Effector memory CD4-positive, alpha-beta T cell (primary cell): ENCODE measurements around the gene MFSD11.
"Not testable (repeated sequence)": the region's sequence is repeated elsewhere in the genome, so short reads cannot be mapped to it uniquely, and the experiment has no call there.

ENCODE experiments used
- DNase-seq, 3 donors: peaks; one replicate each; pipeline ENCODE4 v3.0.0-alpha.2; 2020
- H3K27ac ChIP-seq: 2 replicates; pipeline ENCODE4 v1.7.0; 2013; ENCODE audit warnings: mild to moderate bottlenecking, low read length, moderate library complexity; ENCODE audit not compliant: insufficient read depth, poor library complexity, severe bottlenecking
- H3K27me3 ChIP-seq: replicated peaks from 2 replicates; pipeline ENCODE4 v1.7.0; 2013; ENCODE audit warnings: mild to moderate bottlenecking, low read length; ENCODE audit not compliant: insufficient read depth, control insufficient read depth, poor library complexity, severe bottlenecking
- H3K36me3 ChIP-seq: 2 replicates; pipeline ENCODE4 v1.7.0; 2013; ENCODE audit warnings: mild to moderate bottlenecking, low read length, moderate library complexity; ENCODE audit not compliant: control insufficient read depth, insufficient read depth
- H3K4me1 ChIP-seq: 2 replicates; pipeline ENCODE4 v1.7.0; 2013; ENCODE audit warnings: low read length, mild to moderate bottlenecking; ENCODE audit not compliant: control insufficient read depth, insufficient read depth, poor library complexity, severe bottlenecking
- H3K4me3 ChIP-seq: 2 replicates; pipeline ENCODE4 v1.7.0; 2013; ENCODE audit warnings: low read length, low read depth, mild to moderate bottlenecking; ENCODE audit not compliant: insufficient read depth, poor library complexity, severe bottlenecking
- H3K9me3 ChIP-seq: 2 replicates; pipeline ENCODE4 v1.7.0; 2013; ENCODE audit warnings: mild to moderate bottlenecking, low read length, moderate library complexity; ENCODE audit not compliant: control insufficient read depth

The MFSD11 gene

GRCh38 chr17:76726776-76727718 lies 10.9 kb upstream of the MFSD11 start, which contains the start of gene METTL23:
Gene METTL23 (plus strand): TSS chr17:76726839. CDS start chr17:76729711, 2,872 bp downstream.
- H3K4me3 ChIP-seq = peak within 1 kb of the TSS; percentile 94
- H3K4me1 ChIP-seq = peaks cover 34% of the 10 kb centered on the region
- H3K27ac ChIP-seq = peak within 1 kb of the TSS; percentile 95
- peak; percentile 93 to 95 (median 93) for DNase-seq
- H3K27me3 ChIP-seq = no peaks in the 10 kb centered on the region
- no peaks in the 10 kb centered on the region for H3K9me3 ChIP-seq
- peaks cover 31% of the 10 kb centered on the region for H3K36me3 ChIP-seq

- H3K9me3 ChIP-seq = no peaks in the 10 kb centered on the region
- H3K27me3 ChIP-seq = no peaks in the 10 kb centered on the region
- peak overlapping the region; percentile 71 for H3K4me3 ChIP-seq
- no peak for DNase-seq
- H3K4me1 ChIP-seq = peaks cover 34% of the 10 kb centered on the region
- H3K36me3 ChIP-seq = peaks cover 32% of the 10 kb centered on the region
- peak overlapping the region; percentile 95 for H3K27ac ChIP-seq
Measured at GRCh38 chr17:76727745-76728456, 10.0 kb upstream of the MFSD11 start.

GRCh38 chr17:76731800-76732733 lies 5.9 kb upstream of the MFSD11 start:
- H3K9me3 ChIP-seq, H3K4me3 ChIP-seq, DNase-seq, H3K27ac ChIP-seq, H3K27me3 ChIP-seq: not testable (repeated sequence)
- H3K4me1 ChIP-seq = peaks cover 28% of the 10 kb centered on the region
- H3K36me3 ChIP-seq = peaks cover 45% of the 10 kb centered on the region

- H3K27me3 ChIP-seq = no peaks in the 10 kb centered on the region
- H3K27ac ChIP-seq = peak overlapping the region; percentile 40
- peaks cover 45% of the 10 kb centered on the region for H3K36me3 ChIP-seq
- peaks cover 24% of the 10 kb centered on the region for H3K4me1 ChIP-seq
- no peak overlapping the region for H3K4me3 ChIP-seq
- H3K9me3 ChIP-seq = no peaks in the 10 kb centered on the region
- no peak for DNase-seq
Measured at GRCh38 chr17:76732734-76733617, 4.9 kb upstream of the MFSD11 start.

- Histone ChIP-seq H3K4me1 (peaks cover 20% of the 10 kb centered on the region), H3K4me3 (no peak overlapping the region), H3K27ac (peak overlapping the region; percentile 7), H3K9me3 (no peaks in the 10 kb centered on the region), H3K27me3 (no peaks in the 10 kb centered on the region), H3K36me3 (peaks cover 45% of the 10 kb centered on the region)
- no peak for DNase-seq
Measured at GRCh38 chr17:76733618-76733957, 4.3 kb upstream of the MFSD11 start.

- H3K27ac ChIP-seq = peak overlapping the region; percentile 97
- no peak for DNase-seq
- H3K9me3 ChIP-seq = no peaks in the 10 kb centered on the region
- H3K27me3 ChIP-seq = no peaks in the 10 kb centered on the region
- H3K4me3 ChIP-seq = peak overlapping the region; percentile 97
- H3K36me3 ChIP-seq = peaks cover 45% of the 10 kb centered on the region
- H3K4me1 ChIP-seq = peaks cover 21% of the 10 kb centered on the region
Measured at GRCh38 chr17:76734080-76734840, 3.7 kb upstream of the MFSD11 start.

- H3K4me1 ChIP-seq = peaks cover 17% of the 10 kb centered on the region
- H3K27ac ChIP-seq = peak overlapping the region; percentile 97
- peaks cover 45% of the 10 kb centered on the region for H3K36me3 ChIP-seq
- no peaks in the 10 kb centered on the region for H3K9me3 ChIP-seq
- no peak for DNase-seq
- H3K4me3 ChIP-seq = peak overlapping the region; percentile 97
- no peaks in the 10 kb centered on the region for H3K27me3 ChIP-seq
Measured at GRCh38 chr17:76735006-76735405, 2.9 kb upstream of the MFSD11 start.

- no peak for DNase-seq
- H3K27ac ChIP-seq = peak overlapping the region; percentile 97
- no peaks in the 10 kb centered on the region for H3K9me3 ChIP-seq
- peaks cover 45% of the 10 kb centered on the region for H3K36me3 ChIP-seq
- no peaks in the 10 kb centered on the region for H3K27me3 ChIP-seq
- H3K4me1 ChIP-seq = peaks cover 17% of the 10 kb centered on the region
- H3K4me3 ChIP-seq = peak overlapping the region; percentile 97
Measured at GRCh38 chr17:76735586-76736348, 2.2 kb upstream of the MFSD11 start.
